Mucosa of rectum (tissue), 2 donors: ENCODE data around the gene CCDC47.
"Not testable (repeated sequence)": the region's sequence is repeated elsewhere in the genome, so short reads cannot be mapped to it uniquely, and the experiment has no call there.

Source experiments
- H3K27ac ChIP-seq, 2 donors: one replicate each; pipeline ENCODE4 v1.7.0; 2013; ENCODE audit warnings: inconsistent platforms in 2 of 2, low read depth in 2 of 2, low read length in 2 of 2
- H3K27me3 ChIP-seq, 2 donors: one replicate each; pipeline ENCODE4 v1.7.0; 2013; ENCODE audit warnings: low read length in 2 of 2; ENCODE audit not compliant: control insufficient read depth in 2 of 2, insufficient read depth in 2 of 2
- H3K36me3 ChIP-seq, 2 donors: one replicate each; pipeline ENCODE4 v1.7.0; 2013; ENCODE audit warnings: low read length in 2 of 2; ENCODE audit not compliant: control insufficient read depth in 2 of 2, insufficient read depth in 2 of 2
- H3K4me1 ChIP-seq, 2 donors: one replicate each; pipeline ENCODE4 v1.7.0; 2013; ENCODE audit warnings: low read length in 2 of 2, mild to moderate bottlenecking in 1 of 2; ENCODE audit not compliant: control insufficient read depth in 2 of 2, insufficient read depth in 2 of 2
- H3K4me3 ChIP-seq, 2 donors: one replicate each; pipeline ENCODE4 v1.7.0; 2013; ENCODE audit warnings: low read length in 2 of 2
- H3K9ac ChIP-seq, 2 donors: one replicate each; pipeline ENCODE4 v1.7.0; 2013; ENCODE audit warnings: low read length in 2 of 2, low read depth in 1 of 2, mild to moderate bottlenecking in 1 of 2
- H3K9me3 ChIP-seq, 2 donors: one replicate each; pipeline ENCODE4 v1.7.0; 2013; ENCODE audit warnings: low read length in 2 of 2; ENCODE audit not compliant: control insufficient read depth in 2 of 2
- donor health status: healthy.
- donor health status: Normal muscosa, but diverticular disease.

The CCDC47 gene

GRCh38 chr17:63741143-63741407 lies 32.3 kb downstream of the CCDC47 start:
- H3K4me3 ChIP-seq, result peak overlapping the region; percentile 80 to 92
- no peaks in the 10 kb centered on the region for H3K27me3 ChIP-seq
- H3K27ac ChIP-seq, result peak overlapping the region; percentile 97 to 98
- H3K4me1 ChIP-seq, result peaks cover 12 to 13% of the 10 kb centered on the region in 2 donors
- H3K9me3 ChIP-seq, result no peaks in the 10 kb centered on the region
- H3K9ac ChIP-seq, result peak overlapping the region; percentile 73 to 97
- H3K36me3 ChIP-seq, result peaks cover 5 to 11% of the 10 kb centered on the region in 2 donors

GRCh38 chr17:63740464-63741142 lies 32.8 kb downstream of the CCDC47 start:
- H3K4me1 ChIP-seq, result peaks cover 12 to 13% of the 10 kb centered on the region in 2 donors
- H3K4me3 ChIP-seq, result peak overlapping the region; percentile 80 to 92
- no peaks in the 10 kb centered on the region for H3K27me3 ChIP-seq
- H3K36me3 ChIP-seq, result peaks cover 3 to 7% of the 10 kb centered on the region in 2 donors
- peak overlapping the region; percentile 73 to 97 for H3K9ac ChIP-seq
- H3K9me3 ChIP-seq, result no peaks in the 10 kb centered on the region
- peak overlapping the region; percentile 97 to 98 for H3K27ac ChIP-seq

GRCh38 chr17:63735691-63736090 lies 37.7 kb downstream of the CCDC47 start:
- Histone ChIP-seq H3K36me3 (no peaks in the 10 kb centered on the region), H3K4me1 (peaks cover 6% of the 10 kb centered on the region in 2 donors), H3K9ac (no peak overlapping the region), H3K9me3 (no peaks in the 10 kb centered on the region), H3K4me3 (no peak overlapping the region), H3K27me3 (no peaks in the 10 kb centered on the region), H3K27ac (no peak overlapping the region)

- Histone ChIP-seq H3K27ac (no peak overlapping the region), H3K27me3 (no peaks in the 10 kb centered on the region), H3K9me3 (no peaks in the 10 kb centered on the region), H3K4me3 (no peak overlapping the region), H3K4me1 (no peaks in the 10 kb centered on the region), H3K9ac (no peak overlapping the region), H3K36me3 (peaks cover 9% of the 10 kb centered on the region in 2 donors)
These were observed 51.0 kb downstream of the CCDC47 start for GRCh38 chr17:63722403-63722802.

GRCh38 chr17:63720194-63720593 lies 53.2 kb downstream of the CCDC47 start:
- not testable (repeated sequence) for H3K4me1 ChIP-seq, H3K9me3 ChIP-seq, H3K36me3 ChIP-seq, H3K27me3 ChIP-seq, H3K27ac ChIP-seq, H3K9ac ChIP-seq, H3K4me3 ChIP-seq

GRCh38 chr17:63718988-63719387 lies 54.4 kb downstream of the CCDC47 start:
- Histone ChIP-seq H3K4me3 (no peak overlapping the region), H3K36me3 (peaks cover 4 to 10% of the 10 kb centered on the region in 2 donors), H3K9me3 (no peaks in the 10 kb centered on the region), H3K27ac (no peak overlapping the region), H3K4me1 (no peaks in the 10 kb centered on the region), H3K27me3 (no peaks in the 10 kb centered on the region), H3K9ac (no peak overlapping the region)

- Histone ChIP-seq H3K9me3 (no peaks in the 10 kb centered on the region), H3K27me3 (no peaks in the 10 kb centered on the region), H3K27ac (no peak overlapping the region), H3K4me1 (no peaks in the 10 kb centered on the region), H3K4me3 (no peak overlapping the region), H3K9ac (no peak overlapping the region), H3K36me3 (peaks cover 4 to 19% of the 10 kb centered on the region in 2 donors)
These were observed 57.0 kb downstream of the CCDC47 start for GRCh38 chr17:63716426-63716825.

GRCh38 chr17:63714550-63715277 lies 58.7 kb downstream of the CCDC47 start:
- Histone ChIP-seq H3K27ac (no peak overlapping the region), H3K9me3 (no peaks in the 10 kb centered on the region), H3K27me3 (no peaks in the 10 kb centered on the region), H3K9ac (no peak overlapping the region), H3K4me1 (no peaks in the 10 kb centered on the region), H3K4me3 (no peak overlapping the region), H3K36me3 (peaks cover 12 to 28% of the 10 kb centered on the region in 2 donors)

GRCh38 chr17:63709110-63709509 lies 64.3 kb downstream of the CCDC47 start:
- H3K27me3 ChIP-seq, result no peaks in the 10 kb centered on the region
- no peaks in the 10 kb centered on the region for H3K4me1 ChIP-seq
- H3K9ac ChIP-seq, result no peak overlapping the region
- H3K9me3 ChIP-seq, result no peaks in the 10 kb centered on the region
- H3K4me3 ChIP-seq, result no peak overlapping the region
- peaks cover 17 to 43% of the 10 kb centered on the region in 2 donors for H3K36me3 ChIP-seq
- H3K27ac ChIP-seq, result no peak overlapping the region

- no peak overlapping the region for H3K4me3 ChIP-seq
- no peak overlapping the region for H3K9ac ChIP-seq
- no peak overlapping the region for H3K27ac ChIP-seq
- H3K36me3 ChIP-seq, result peaks cover 23 to 38% of the 10 kb centered on the region in 2 donors
- H3K4me1 ChIP-seq, result no peaks in the 10 kb centered on the region
- no peaks in the 10 kb centered on the region for H3K27me3 ChIP-seq
- H3K9me3 ChIP-seq, result no peaks in the 10 kb centered on the region
These were observed 66.2 kb downstream of the CCDC47 start for GRCh38 chr17:63707151-63707550.
